B cell (primary cell): ENCODE measurements around the gene GCKR. TPM values are rescaled to one million over a fixed set of nuclear protein-coding genes. Genes with fewer than 3 reads are reported as not detected.

Experiments used
- ATAC-seq: fragments of 200-7000 bp; cut with Tn5 transposase; one replicate; pipeline ENCODE4 v1.10.0; 2021; ENCODE audit warnings: low read depth, mild to moderate bottlenecking, moderate number of reproducible peaks, moderate library complexity
- CTCF ChIA-PET: fragments of 350-600 bp; sonication (Branson Sonifier 250); formaldehyde crosslinking; loops from one replicate; lab custom pipeline; 2021; ENCODE audit warnings: antibody characterized with exemption, inconsistent platforms; lab: Charles Lee
- POLR2A ChIA-PET: fragments of 350-600 bp; sonication (Branson Sonifier 250); formaldehyde crosslinking; loops from one replicate; lab custom pipeline; 2021; ENCODE audit warnings: antibody characterized with exemption; lab: Charles Lee
- DNase-seq: peaks from one replicate; pipeline ENCODE4 v3.0.0; 2013
- H2AFZ ChIP-seq: 2 replicates; pipeline ENCODE4 v1.6.1; 2012; ENCODE audit warnings: mild to moderate bottlenecking, low read depth, low read length; ENCODE audit not compliant: insufficient read depth, poor library complexity, severe bottlenecking
- H3K27ac ChIP-seq, 2 donors: 1 replicate in 1 of 2; 2 replicates in 1 of 2; pipeline ENCODE4 v1.5.1; 2012 to 2013; ENCODE audit warnings: low read length in 2 of 2, mild to moderate bottlenecking in 2 of 2, moderate library complexity in 1 of 2
- H3K27me3 ChIP-seq, 4 experiments: fragments of 200-600 bp in 1 of 4; sonication (generic) in 1 of 4; replicated peaks in 1 of 4; 1 replicate in 2 of 4; 2 replicates in 2 of 4; pipeline versions ENCODE4 v1.6.1 to v1.7.0; 2013 to 2016; ENCODE audit warnings: low read length in 3 of 4, mild to moderate bottlenecking in 2 of 4, mixed read lengths in 1 of 4, moderate library complexity in 1 of 4; ENCODE audit not compliant: insufficient read depth in 4 of 4, control insufficient read depth in 3 of 4; ENCODE audit errors: control extremely low read depth in 1 of 4
- H3K36me3 ChIP-seq, 2 experiments: replicated peaks in 1 of 2; 1 replicate in 1 of 2; 2 replicates in 1 of 2; pipeline versions ENCODE4 v1.6.1 to v1.7.1; 2013; ENCODE audit warnings: low read length in 1 of 2; ENCODE audit not compliant: insufficient read depth in 2 of 2, control insufficient read depth in 1 of 2; ENCODE audit errors: control extremely low read depth in 1 of 2, extremely low read depth in 1 of 2
- H3K4me1 ChIP-seq, 2 donors: fragments of 200-600 bp in 1 of 2; sonication (generic) in 1 of 2; 1 replicate in 1 of 2; 2 replicates in 1 of 2; pipeline versions ENCODE4 v1.5.1 to v1.6.1; 2013 to 2017; ENCODE audit warnings: low read length in 2 of 2; ENCODE audit not compliant: control insufficient read depth in 2 of 2, insufficient read depth in 2 of 2
- H3K4me2 ChIP-seq: replicated peaks from 2 replicates; pipeline ENCODE3; 2012; ENCODE audit warnings: mild to moderate bottlenecking, low read depth, low read length; ENCODE audit not compliant: poor library complexity, severe bottlenecking
- H3K4me3 ChIP-seq, 5 experiments: fragments of 200-600 bp in 1 of 5; sonication (generic) in 1 of 5; 1 replicate in 3 of 5; 2 replicates in 2 of 5; pipeline versions ENCODE4 v1.5.1 to v1.7.0; 2011 to 2016; ENCODE audit warnings: low read length in 4 of 5, mild to moderate bottlenecking in 4 of 5, low read depth in 2 of 5, control low read depth in 1 of 5, moderate library complexity in 1 of 5; ENCODE audit not compliant: insufficient read depth in 1 of 5; ENCODE audit errors: control extremely low read depth in 1 of 5, extremely low read depth in 1 of 5
- H3K79me2 ChIP-seq: fragments of 200-600 bp; sonication (generic); one replicate; pipeline ENCODE4 v1.6.0; 2016; ENCODE audit warnings: low read length; ENCODE audit not compliant: control insufficient read depth, insufficient read depth
- H3K9ac ChIP-seq: fragments of 200-600 bp; sonication (generic); 2 replicates; pipeline ENCODE4 v1.6.1; 2017; ENCODE audit warnings: mild to moderate bottlenecking, low read length, moderate library complexity
- H3K9me3 ChIP-seq, 3 donors: one replicate each; pipeline versions ENCODE4 v1.6.1 to v1.7.1; 2013; ENCODE audit warnings: low read length in 2 of 3; ENCODE audit not compliant: control insufficient read depth in 2 of 3, insufficient read depth in 1 of 3; ENCODE audit errors: control extremely low read depth in 1 of 3
- H4K20me1 ChIP-seq: 2 replicates; pipeline ENCODE4 v1.6.0; 2012; ENCODE audit warnings: mild to moderate bottlenecking, low read length; ENCODE audit not compliant: insufficient read depth, control insufficient read depth, poor library complexity, severe bottlenecking
- H3K27ac Mint-ChIP-seq: one replicate; pipeline ENCODE4 v1.8.0; 2021; ENCODE audit warnings: mixed read lengths
- H3K27me3 Mint-ChIP-seq: one replicate; pipeline ENCODE4 v1.8.0; 2021; ENCODE audit warnings: mixed read lengths
- H3K4me1 Mint-ChIP-seq: one replicate; pipeline ENCODE4 v1.8.0; 2021; ENCODE audit warnings: mixed read lengths
- H3K4me3 Mint-ChIP-seq: one replicate; pipeline ENCODE4 v1.8.0; 2021; ENCODE audit warnings: mixed read lengths
- H3K9me3 Mint-ChIP-seq: one replicate; pipeline ENCODE4 v1.8.0; 2022; ENCODE audit warnings: mixed read lengths; ENCODE audit not compliant: insufficient read depth
- EZH2 ChIP-seq: IDR thresholded peaks from 2 replicates; pipeline ENCODE4 v1.6.1; 2012; ENCODE audit warnings: borderline replicate concordance, low read depth, mild to moderate bottlenecking, moderate library complexity, low read length; ENCODE audit not compliant: insufficient read depth, poor library complexity, severe bottlenecking
- WGBS: methylation state at CpG from one replicate; pipeline ENCODE4 v1.1.5; 2013; ENCODE audit warnings: missing lambda C conversion rate; ENCODE audit not compliant: insufficient coverage; 5-methylcytosine and 5-hydroxymethylcytosine counted together
- intact Hi-C: fragments of 100-400 bp; cut with micrococcal nuclease; formaldehyde crosslinking; loops from one replicate; pipeline ENCODE4 v1.10.0; 2022
- polyA plus RNA-seq: library from polyadenylated mRNA; depleted of rRNA; stranded (reverse); fragments of >200 nt; gene quantifications from 2 replicates; pipeline ENCODE4 v1.2.3, GENCODE V29; 2012
- total RNA-seq, 2 donors: library from RNA; stranded (reverse); fragments of 120-200 nt in 1 of 2; gene quantifications; 1 replicate in 1 of 2; 2 replicates in 1 of 2; pipeline versions ENCODE4 v1.2.3 to v1.2.4, GENCODE V29; 2013 to 2022
- TF ChIP-seq, protein P1 (sequence below): fragments of 200-600 bp; IDR thresholded peaks from one replicate; pipeline ENCODE4 v1.8.0; 2022; ENCODE audit warnings: antibody characterized with exemption, mild to moderate bottlenecking

The GCKR gene
- total and polyA plus RNA-seq, 2 donors (not counting 1 experiment from before 2014, with no cell fraction given) = not detected

DNA sequence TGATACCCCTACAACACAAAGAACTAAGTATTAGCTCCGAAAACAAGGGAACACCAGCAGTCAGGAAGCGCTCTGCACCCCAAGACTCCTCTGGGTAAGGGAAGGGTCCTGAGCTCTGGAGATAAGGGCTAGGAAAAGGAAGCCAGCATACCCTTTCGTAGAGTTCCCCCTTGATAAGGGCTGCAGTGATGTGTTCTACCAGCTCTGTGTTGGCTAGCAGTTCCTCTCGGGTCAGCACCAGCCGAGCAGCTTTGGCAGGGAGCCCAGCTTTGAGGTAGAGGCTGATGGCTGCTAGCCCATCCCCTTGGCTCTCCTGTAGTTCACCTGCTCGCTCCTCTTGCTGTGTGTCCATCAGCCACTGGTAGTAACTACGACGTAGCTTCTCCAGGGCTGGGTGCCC lies 35.5 kb upstream of the GCKR start:
- ChIA-PET POLR2A (no interaction called here), CTCF (no interaction called here)
- Histone ChIP-seq H2AFZ (no peak overlapping the region), H3K9ac (no peak overlapping the region), H3K4me3 (no peak overlapping the region), H3K27ac (no peak overlapping the region), H4K20me1 (no peaks in the 10 kb centered on the region), H3K4me2 (no peak overlapping the region), H3K27me3 (no peaks in the 10 kb centered on the region), H3K36me3 (peaks cover 0 to 12% of the 10 kb centered on the region in 2 experiments), H3K79me2 (no peaks in the 10 kb centered on the region), H3K9me3 (no peaks in the 10 kb centered on the region), H3K4me1 (no peaks in the 10 kb centered on the region)
- Mint-ChIP-seq H3K4me1 (no peaks in the 10 kb centered on the region), H3K27ac (no peak overlapping the region), H3K4me3 (no peak overlapping the region), H3K27me3 (no peaks in the 10 kb centered on the region), H3K9me3 (no peaks in the 10 kb centered on the region)
- whole genome bisulfite sequencing = 67% methylated on average over 6 of the region's 8 CpGs
- DNase-seq (no peak), ATAC-seq (no peak)
- intact Hi-C loops = no loop called here
- no peak for TF ChIP-seq EZH2
- TF ChIP-seq, protein P1, sequence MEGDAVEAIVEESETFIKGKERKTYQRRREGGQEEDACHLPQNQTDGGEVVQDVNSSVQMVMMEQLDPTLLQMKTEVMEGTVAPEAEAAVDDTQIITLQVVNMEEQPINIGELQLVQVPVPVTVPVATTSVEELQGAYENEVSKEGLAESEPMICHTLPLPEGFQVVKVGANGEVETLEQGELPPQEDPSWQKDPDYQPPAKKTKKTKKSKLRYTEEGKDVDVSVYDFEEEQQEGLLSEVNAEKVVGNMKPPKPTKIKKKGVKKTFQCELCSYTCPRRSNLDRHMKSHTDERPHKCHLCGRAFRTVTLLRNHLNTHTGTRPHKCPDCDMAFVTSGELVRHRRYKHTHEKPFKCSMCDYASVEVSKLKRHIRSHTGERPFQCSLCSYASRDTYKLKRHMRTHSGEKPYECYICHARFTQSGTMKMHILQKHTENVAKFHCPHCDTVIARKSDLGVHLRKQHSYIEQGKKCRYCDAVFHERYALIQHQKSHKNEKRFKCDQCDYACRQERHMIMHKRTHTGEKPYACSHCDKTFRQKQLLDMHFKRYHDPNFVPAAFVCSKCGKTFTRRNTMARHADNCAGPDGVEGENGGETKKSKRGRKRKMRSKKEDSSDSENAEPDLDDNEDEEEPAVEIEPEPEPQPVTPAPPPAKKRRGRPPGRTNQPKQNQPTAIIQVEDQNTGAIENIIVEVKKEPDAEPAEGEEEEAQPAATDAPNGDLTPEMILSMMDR = no peak

DNA sequence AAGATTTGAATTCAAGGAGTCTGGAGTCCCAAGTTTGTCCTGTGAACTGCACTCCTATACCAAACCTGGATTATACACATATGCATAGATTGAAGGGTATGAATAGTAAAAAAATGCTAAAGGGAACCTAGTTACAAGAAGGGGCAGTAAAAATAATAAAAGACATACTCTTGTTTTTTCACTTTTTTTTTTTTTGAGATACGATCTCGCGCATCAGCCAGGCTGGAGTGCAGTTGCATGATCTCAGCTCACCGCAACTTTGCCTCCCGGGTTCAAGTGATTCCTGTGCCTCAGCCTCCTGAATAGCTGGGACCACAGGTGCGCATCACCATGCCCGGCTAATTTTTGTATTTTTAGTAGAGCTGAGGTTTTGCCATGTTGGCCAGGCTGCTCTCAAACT lies 32.2 kb upstream of the GCKR start:
- ChIA-PET POLR2A (no interaction called here), CTCF (no interaction called here)
- no peaks in the 10 kb centered on the region for H3K9me3 ChIP-seq
- no peak overlapping the region for H3K27ac Mint-ChIP-seq
- H3K9me3 Mint-ChIP-seq = no peaks in the 10 kb centered on the region
- WGBS = 100% methylated on average over 7 of the region's 7 CpGs
- no peak overlapping the region for H3K4me2 ChIP-seq
- no peaks in the 10 kb centered on the region for H3K4me1 Mint-ChIP-seq
- H3K27me3 Mint-ChIP-seq = no peaks in the 10 kb centered on the region
- TF ChIP-seq, protein P1 = no peak
- TF ChIP-seq EZH2 = no peak
- no peak for ATAC-seq
- no peaks in the 10 kb centered on the region for H3K4me1 ChIP-seq
- DNase-seq = no peak
- no peak overlapping the region for H3K4me3 Mint-ChIP-seq
- no peaks in the 10 kb centered on the region for H4K20me1 ChIP-seq
- no peak overlapping the region for H3K9ac ChIP-seq
- H3K79me2 ChIP-seq = no peaks in the 10 kb centered on the region
- H3K4me3 ChIP-seq = no peak overlapping the region
- intact Hi-C loops = no loop called here
- no peak overlapping the region for H3K27ac ChIP-seq
- H2AFZ ChIP-seq = no peak overlapping the region
- H3K36me3 ChIP-seq = peaks cover 0 to 3% of the 10 kb centered on the region in 2 experiments
- no peaks in the 10 kb centered on the region for H3K27me3 ChIP-seq
